GM23338 (cell line): ENCODE results near the gene GPR142. TPM values are rescaled to one million over a fixed set of nuclear protein-coding genes. Genes with fewer than 3 reads are reported as not detected.

ENCODE experiments used
- ATAC-seq: fragments of 200-7000 bp; cut with Tn5 transposase; 3 replicates; pipeline ENCODE4 v1.9.1; 2020
- DNase-seq: peaks from one replicate; pipeline ENCODE4 v3.0.0-alpha.2; 2015; ENCODE audit warnings: low spot score
- H2AFZ ChIP-seq: fragments of 200-600 bp; sonication (generic); 2 replicates; pipeline ENCODE4 v1.8.0; 2016; ENCODE audit warnings: antibody characterized with exemption, mild to moderate bottlenecking, moderate library complexity
- H3F3A ChIP-seq: fragments of 200-600 bp; sonication (generic); replicated peaks from 2 replicates; pipeline ENCODE4 v1.8.0; 2017; ENCODE audit warnings: antibody characterized with exemption, mixed run types, low read depth
- H3K27ac ChIP-seq: fragments of 200-600 bp; sonication (generic); 2 replicates; pipeline ENCODE4 v1.6.1; 2016; ENCODE audit warnings: low read depth
- H3K27me3 ChIP-seq: fragments of 200-600 bp; sonication (generic); 2 replicates; pipeline ENCODE4 v1.8.0; 2016; ENCODE audit warnings: mild to moderate bottlenecking, mixed run types, moderate library complexity; ENCODE audit not compliant: insufficient read depth
- H3K36me3 ChIP-seq: fragments of 200-600 bp; sonication (generic); 2 replicates; pipeline ENCODE4 v1.8.0; 2016; ENCODE audit warnings: mild to moderate bottlenecking; ENCODE audit not compliant: insufficient read depth
- H3K4me1 ChIP-seq: fragments of 200-600 bp; sonication (generic); 2 replicates; pipeline ENCODE4 v1.8.0; 2016; ENCODE audit warnings: mild to moderate bottlenecking, moderate library complexity; ENCODE audit not compliant: insufficient read depth
- H3K4me2 ChIP-seq: fragments of 200-600 bp; sonication (generic); 2 replicates; pipeline ENCODE4 v1.7.1; 2017; ENCODE audit warnings: mixed run types
- H3K4me3 ChIP-seq: fragments of 200-600 bp; sonication (generic); 2 replicates; pipeline ENCODE4 v1.6.1; 2016; ENCODE audit warnings: mixed run types
- H3K79me2 ChIP-seq: fragments of 200-600 bp; sonication (generic); replicated peaks from 2 replicates; pipeline ENCODE4 v1.8.0; 2017; ENCODE audit warnings: mild to moderate bottlenecking; ENCODE audit not compliant: insufficient read depth
- H3K9me2 ChIP-seq: fragments of 200-600 bp; sonication (generic); 2 replicates; pipeline ENCODE4 v1.8.0; 2017; ENCODE audit not compliant: insufficient read depth
- H4K20me1 ChIP-seq: fragments of 200-600 bp; sonication (generic); replicated peaks from 2 replicates; pipeline ENCODE4 v1.8.0; 2017; ENCODE audit warnings: mild to moderate bottlenecking; ENCODE audit not compliant: insufficient read depth
- H3K27ac Mint-ChIP-seq: 2 replicates; pipeline ENCODE4 v1.8.0; 2020; ENCODE audit warnings: inconsistent platforms, mild to moderate bottlenecking, moderate library complexity, mixed read lengths
- H3K27me3 Mint-ChIP-seq: 3 replicates; pipeline ENCODE4 v1.8.0; 2022; ENCODE audit warnings: low read depth, mild to moderate bottlenecking, moderate library complexity, mixed read lengths, inconsistent platforms; ENCODE audit not compliant: insufficient read depth, poor library complexity
- H3K36me3 Mint-ChIP-seq: 3 replicates; pipeline ENCODE4 v1.8.0; 2021; ENCODE audit warnings: low read depth, mild to moderate bottlenecking, inconsistent platforms, moderate library complexity, mixed read lengths
- H3K4me1 Mint-ChIP-seq: 3 replicates; pipeline ENCODE4 v1.8.0; 2020; ENCODE audit warnings: mild to moderate bottlenecking, inconsistent platforms, mixed read lengths
- H3K4me3 Mint-ChIP-seq: 3 replicates; pipeline ENCODE4 v1.8.0; 2021; ENCODE audit warnings: moderate library complexity, mild to moderate bottlenecking, inconsistent platforms, mixed read lengths
- H3K9me3 Mint-ChIP-seq: 3 replicates; pipeline ENCODE4 v1.8.0; 2020; ENCODE audit warnings: moderate library complexity, mild to moderate bottlenecking, inconsistent platforms, mixed read lengths
- EZH2phosphoT487 ChIP-seq: fragments of 200-600 bp; sonication (generic); IDR thresholded peaks from one replicate; pipeline ENCODE4 v1.8.1; 2018; ENCODE audit warnings: antibody characterized with exemption; ENCODE audit not compliant: unreplicated experiment
- POLR2AphosphoS5 ChIP-seq: IDR thresholded peaks from 2 replicates; pipeline ENCODE4 v1.6.1; 2016; ENCODE audit warnings: antibody characterized with exemption, low read depth
- STAT1 ChIP-seq: IDR thresholded peaks from one replicate; pipeline ENCODE4 v1.6.1; 2016; ENCODE audit warnings: antibody characterized with exemption; ENCODE audit not compliant: unreplicated experiment
- ZNF114 ChIP-seq: fragments of 250-450 bp; sonication (Bioruptor Pico); IDR thresholded peaks from 2 replicates; pipeline ENCODE4 v1.5.0; 2020; ENCODE audit warnings: mild to moderate bottlenecking, moderate library complexity
- ZNF331 ChIP-seq: fragments of 250-450 bp; sonication (Bioruptor Pico); IDR thresholded peaks from 2 replicates; pipeline ENCODE4 v1.5.0; 2020; ENCODE audit warnings: low read depth, mild to moderate bottlenecking, moderate library complexity
- polyA plus RNA-seq: library from polyadenylated mRNA; unstranded; fragments of >200 nt; fragmentation: Nextera tagmentation; extraction: Ambion mirVana; gene quantifications from 2 replicates; pipeline ENCODE4 v1.2.1, GENCODE V29; 2016
- total RNA-seq: library from RNA; depleted of rRNA; stranded (reverse); fragments of >200 nt; shearing (Covaris generic); gene quantifications from 2 replicates; pipeline ENCODE4 v1.2.3, GENCODE V29; 2014
- TF ChIP-seq, protein P1 (sequence below): IDR thresholded peaks from 2 replicates; pipeline ENCODE4 v1.6.1; 2016; ENCODE audit warnings: antibody characterized with exemption
- TF ChIP-seq, protein P2 (sequence below): IDR thresholded peaks from one replicate; pipeline ENCODE4 v1.6.1; 2018; ENCODE audit warnings: antibody characterized with exemption; ENCODE audit not compliant: unreplicated experiment
- TF ChIP-seq, protein P3 (sequence below): fragments of 250-450 bp; sonication (Bioruptor Pico); IDR thresholded peaks from 2 replicates; pipeline ENCODE4 v1.5.0; 2020; ENCODE audit warnings: mild to moderate bottlenecking, moderate library complexity

GPR142 gene
- total and polyA plus RNA-seq, 2 experiments from 2014 or later, result not detected

DNA sequence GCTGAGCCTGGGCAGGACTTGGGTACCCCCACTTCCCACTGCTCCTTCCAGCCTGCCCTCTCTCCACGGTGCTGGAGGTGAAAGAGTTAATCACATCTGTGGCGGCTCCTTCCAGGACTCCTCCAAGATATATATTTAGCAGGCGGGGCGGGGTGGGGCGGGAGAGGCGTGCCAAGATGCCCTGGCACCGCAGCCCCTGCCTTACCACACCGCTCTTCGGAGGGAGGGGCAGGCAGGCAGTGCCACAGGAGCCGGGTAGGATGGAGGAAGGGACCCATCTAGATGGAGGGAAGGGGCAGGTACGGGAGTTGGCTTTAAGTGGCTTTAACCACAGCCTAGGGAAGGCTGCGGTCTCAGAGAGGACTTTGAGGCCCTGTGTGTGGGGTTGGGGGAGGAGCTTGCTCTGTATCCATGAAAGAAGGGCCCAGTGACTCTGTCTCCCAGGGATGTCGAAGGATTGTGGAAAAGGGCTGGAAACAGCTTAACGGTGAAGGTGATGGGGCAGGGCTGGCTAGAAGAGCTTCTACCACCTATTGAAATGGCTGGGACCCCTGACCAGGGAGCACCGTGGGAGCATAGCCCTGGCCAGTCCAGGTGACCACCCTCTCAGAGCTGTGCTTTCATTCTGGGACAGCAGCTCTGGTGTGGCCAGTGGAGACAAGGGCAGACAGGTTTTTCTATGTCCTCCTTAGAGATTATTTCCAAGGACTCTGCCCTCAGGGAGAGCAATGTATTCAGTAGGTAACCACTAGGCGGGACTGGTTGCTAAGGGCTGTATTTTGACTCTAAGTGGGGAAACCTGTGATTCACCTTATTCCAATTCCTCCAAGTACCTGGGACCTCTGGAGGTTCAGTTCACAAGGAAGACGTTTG, 13.0 kb downstream of the GPR142 start (continued):
- TF ChIP-seq ZNF114 (CRISPR knock-in tag), result no peak
- TF ChIP-seq, protein P1, sequence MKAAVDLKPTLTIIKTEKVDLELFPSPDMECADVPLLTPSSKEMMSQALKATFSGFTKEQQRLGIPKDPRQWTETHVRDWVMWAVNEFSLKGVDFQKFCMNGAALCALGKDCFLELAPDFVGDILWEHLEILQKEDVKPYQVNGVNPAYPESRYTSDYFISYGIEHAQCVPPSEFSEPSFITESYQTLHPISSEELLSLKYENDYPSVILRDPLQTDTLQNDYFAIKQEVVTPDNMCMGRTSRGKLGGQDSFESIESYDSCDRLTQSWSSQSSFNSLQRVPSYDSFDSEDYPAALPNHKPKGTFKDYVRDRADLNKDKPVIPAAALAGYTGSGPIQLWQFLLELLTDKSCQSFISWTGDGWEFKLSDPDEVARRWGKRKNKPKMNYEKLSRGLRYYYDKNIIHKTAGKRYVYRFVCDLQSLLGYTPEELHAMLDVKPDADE, result no peak
- TF ChIP-seq, protein P2, sequence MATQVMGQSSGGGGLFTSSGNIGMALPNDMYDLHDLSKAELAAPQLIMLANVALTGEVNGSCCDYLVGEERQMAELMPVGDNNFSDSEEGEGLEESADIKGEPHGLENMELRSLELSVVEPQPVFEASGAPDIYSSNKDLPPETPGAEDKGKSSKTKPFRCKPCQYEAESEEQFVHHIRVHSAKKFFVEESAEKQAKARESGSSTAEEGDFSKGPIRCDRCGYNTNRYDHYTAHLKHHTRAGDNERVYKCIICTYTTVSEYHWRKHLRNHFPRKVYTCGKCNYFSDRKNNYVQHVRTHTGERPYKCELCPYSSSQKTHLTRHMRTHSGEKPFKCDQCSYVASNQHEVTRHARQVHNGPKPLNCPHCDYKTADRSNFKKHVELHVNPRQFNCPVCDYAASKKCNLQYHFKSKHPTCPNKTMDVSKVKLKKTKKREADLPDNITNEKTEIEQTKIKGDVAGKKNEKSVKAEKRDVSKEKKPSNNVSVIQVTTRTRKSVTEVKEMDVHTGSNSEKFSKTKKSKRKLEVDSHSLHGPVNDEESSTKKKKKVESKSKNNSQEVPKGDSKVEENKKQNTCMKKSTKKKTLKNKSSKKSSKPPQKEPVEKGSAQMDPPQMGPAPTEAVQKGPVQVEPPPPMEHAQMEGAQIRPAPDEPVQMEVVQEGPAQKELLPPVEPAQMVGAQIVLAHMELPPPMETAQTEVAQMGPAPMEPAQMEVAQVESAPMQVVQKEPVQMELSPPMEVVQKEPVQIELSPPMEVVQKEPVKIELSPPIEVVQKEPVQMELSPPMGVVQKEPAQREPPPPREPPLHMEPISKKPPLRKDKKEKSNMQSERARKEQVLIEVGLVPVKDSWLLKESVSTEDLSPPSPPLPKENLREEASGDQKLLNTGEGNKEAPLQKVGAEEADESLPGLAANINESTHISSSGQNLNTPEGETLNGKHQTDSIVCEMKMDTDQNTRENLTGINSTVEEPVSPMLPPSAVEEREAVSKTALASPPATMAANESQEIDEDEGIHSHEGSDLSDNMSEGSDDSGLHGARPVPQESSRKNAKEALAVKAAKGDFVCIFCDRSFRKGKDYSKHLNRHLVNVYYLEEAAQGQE, result peak; percentile 62

DNA sequence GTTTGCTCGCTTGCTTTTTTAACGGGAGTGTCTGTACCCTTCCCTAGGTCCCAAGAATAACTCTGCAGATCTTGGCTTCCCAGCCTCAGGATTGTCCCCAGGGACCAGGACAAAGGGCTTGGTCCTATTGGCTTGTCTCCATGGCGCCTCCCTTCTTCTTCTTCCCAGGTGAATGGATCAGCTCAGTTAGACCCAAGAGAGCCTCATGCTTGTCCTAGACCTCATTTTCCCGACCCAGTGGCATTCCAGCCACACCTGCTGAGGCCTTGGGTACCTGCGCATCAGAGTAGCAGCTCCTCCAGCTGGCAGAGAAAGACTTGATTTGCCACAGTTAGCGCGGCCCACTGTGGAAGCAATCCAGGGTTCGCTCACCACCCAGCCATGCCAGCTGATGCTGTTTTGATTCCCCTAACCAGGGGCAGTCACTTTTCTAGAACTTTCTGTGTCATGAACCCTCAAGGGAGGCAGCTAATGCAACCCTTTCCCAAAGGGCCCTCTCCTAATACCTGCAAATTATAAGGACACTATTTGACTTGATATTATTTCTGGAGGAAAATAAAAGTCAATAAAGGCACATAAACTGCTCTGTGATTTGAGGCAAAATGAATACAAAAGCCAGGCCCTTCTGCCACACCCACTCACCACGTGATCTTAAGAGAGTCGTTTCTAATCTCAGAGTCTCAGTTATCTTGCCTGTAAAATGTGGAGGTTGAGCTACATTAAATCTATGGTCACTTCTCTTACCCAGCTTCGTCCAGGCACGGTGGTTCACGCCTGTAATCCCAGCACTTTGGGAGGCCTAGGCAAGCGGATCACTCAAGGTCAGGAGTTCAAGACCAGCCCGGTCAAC, 13.9 kb downstream of the GPR142 start:
- Histone ChIP-seq H4K20me1 (no peaks in the 10 kb centered on the region), H3K79me2 (no peaks in the 10 kb centered on the region), H3K4me1 (peaks cover 18% of the 10 kb centered on the region), H3K4me2 (no peak overlapping the region), H3K27ac (no peak overlapping the region), H3F3A (0 out of 2 replicates have a peak, but pooled peaks cover under 1% of the 10 kb centered on the region), H3K4me3 (no peak overlapping the region), H3K27me3 (no peaks in the 10 kb centered on the region), H2AFZ (no peak overlapping the region), H3K9me2 (no peaks in the 10 kb centered on the region), H3K36me3 (no peaks in the 10 kb centered on the region)
- H3K4me1 Mint-ChIP-seq, result peaks cover 11% of the 10 kb centered on the region
- H3K4me3 Mint-ChIP-seq, result no peak overlapping the region
- no peaks in the 10 kb centered on the region for H3K36me3 Mint-ChIP-seq
- peaks cover 12% of the 10 kb centered on the region for H3K27me3 Mint-ChIP-seq
- H3K9me3 Mint-ChIP-seq, result no peaks in the 10 kb centered on the region
- H3K27ac Mint-ChIP-seq, result no peak overlapping the region
- no peak for ATAC-seq
- DNase-seq, result no peak
- TF ChIP-seq POLR2AphosphoS5 (no peak), EZH2phosphoT487 (no peak), STAT1 (no peak), ZNF331 (no peak)
- TF ChIP-seq, protein P3, sequence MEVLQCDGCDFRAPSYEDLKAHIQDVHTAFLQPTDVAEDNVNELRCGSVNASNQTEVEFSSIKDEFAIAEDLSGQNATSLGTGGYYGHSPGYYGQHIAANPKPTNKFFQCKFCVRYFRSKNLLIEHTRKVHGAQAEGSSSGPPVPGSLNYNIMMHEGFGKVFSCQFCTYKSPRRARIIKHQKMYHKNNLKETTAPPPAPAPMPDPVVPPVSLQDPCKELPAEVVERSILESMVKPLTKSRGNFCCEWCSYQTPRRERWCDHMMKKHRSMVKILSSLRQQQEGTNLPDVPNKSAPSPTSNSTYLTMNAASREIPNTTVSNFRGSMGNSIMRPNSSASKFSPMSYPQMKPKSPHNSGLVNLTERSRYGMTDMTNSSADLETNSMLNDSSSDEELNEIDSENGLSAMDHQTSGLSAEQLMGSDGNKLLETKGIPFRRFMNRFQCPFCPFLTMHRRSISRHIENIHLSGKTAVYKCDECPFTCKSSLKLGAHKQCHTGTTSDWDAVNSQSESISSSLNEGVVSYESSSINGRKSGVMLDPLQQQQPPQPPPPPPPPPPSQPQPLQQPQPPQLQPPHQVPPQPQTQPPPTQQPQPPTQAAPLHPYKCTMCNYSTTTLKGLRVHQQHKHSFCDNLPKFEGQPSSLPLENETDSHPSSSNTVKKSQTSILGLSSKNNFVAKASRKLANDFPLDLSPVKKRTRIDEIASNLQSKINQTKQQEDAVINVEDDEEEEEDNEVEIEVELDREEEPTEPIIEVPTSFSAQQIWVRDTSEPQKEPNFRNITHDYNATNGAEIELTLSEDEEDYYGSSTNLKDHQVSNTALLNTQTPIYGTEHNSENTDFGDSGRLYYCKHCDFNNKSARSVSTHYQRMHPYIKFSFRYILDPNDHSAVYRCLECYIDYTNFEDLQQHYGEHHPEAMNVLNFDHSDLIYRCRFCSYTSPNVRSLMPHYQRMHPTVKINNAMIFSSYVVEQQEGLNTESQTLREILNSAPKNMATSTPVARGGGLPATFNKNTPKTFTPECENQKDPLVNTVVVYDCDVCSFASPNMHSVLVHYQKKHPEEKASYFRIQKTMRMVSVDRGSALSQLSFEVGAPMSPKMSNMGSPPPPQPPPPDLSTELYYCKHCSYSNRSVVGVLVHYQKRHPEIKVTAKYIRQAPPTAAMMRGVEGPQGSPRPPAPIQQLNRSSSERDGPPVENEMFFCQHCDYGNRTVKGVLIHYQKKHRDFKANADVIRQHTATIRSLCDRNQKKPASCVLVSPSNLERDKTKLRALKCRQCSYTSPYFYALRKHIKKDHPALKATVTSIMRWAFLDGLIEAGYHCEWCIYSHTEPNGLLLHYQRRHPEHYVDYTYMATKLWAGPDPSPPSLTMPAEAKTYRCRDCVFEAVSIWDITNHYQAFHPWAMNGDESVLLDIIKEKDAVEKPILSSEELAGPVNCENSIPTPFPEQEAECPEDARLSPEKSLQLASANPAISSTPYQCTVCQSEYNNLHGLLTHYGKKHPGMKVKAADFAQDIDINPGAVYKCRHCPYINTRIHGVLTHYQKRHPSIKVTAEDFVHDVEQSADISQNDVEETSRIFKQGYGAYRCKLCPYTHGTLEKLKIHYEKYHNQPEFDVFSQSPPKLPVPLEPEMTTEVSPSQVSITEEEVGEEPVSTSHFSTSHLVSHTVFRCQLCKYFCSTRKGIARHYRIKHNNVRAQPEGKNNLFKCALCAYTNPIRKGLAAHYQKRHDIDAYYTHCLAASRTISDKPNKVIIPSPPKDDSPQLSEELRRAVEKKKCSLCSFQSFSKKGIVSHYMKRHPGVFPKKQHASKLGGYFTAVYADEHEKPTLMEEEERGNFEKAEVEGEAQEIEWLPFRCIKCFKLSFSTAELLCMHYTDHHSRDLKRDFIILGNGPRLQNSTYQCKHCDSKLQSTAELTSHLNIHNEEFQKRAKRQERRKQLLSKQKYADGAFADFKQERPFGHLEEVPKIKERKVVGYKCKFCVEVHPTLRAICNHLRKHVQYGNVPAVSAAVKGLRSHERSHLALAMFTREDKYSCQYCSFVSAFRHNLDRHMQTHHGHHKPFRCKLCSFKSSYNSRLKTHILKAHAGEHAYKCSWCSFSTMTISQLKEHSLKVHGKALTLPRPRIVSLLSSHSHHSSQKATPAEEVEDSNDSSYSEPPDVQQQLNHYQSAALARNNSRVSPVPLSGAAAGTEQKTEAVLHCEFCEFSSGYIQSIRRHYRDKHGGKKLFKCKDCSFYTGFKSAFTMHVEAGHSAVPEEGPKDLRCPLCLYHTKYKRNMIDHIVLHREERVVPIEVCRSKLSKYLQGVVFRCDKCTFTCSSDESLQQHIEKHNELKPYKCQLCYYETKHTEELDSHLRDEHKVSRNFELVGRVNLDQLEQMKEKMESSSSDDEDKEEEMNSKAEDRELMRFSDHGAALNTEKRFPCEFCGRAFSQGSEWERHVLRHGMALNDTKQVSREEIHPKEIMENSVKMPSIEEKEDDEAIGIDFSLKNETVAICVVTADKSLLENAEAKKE (CRISPR knock-in tag), result no peak
